ENCODE results near the gene EAF1.
"Not testable (repeated sequence)": the region's sequence is repeated elsewhere in the genome, so short reads cannot be mapped to it uniquely, and the experiment has no call there.

Gene EAF1

GRCh38 chr3:15405448-15406050 is 21.8 kb upstream of the EAF1 start:
- peak; percentile 80 for DNase-seq (ENCODE audit: low spot score)

- no peak for DNase-seq (ENCODE audit: low spot score)
Observed at GRCh38 chr3:15409239-15409638, 18.2 kb upstream of the EAF1 start.

GRCh38 chr3:15409774-15410173 is 17.6 kb upstream of the EAF1 start:
- no peak for DNase-seq (ENCODE audit: low spot score)

GRCh38 chr3:15410966-15411365 is 16.4 kb upstream of the EAF1 start:
- not testable (repeated sequence) for DNase-seq (ENCODE audit: low spot score)

GRCh38 chr3:15420871-15421270 is 6.5 kb upstream of the EAF1 start:
- DNase-seq (ENCODE audit: low spot score), result no peak

GRCh38 chr3:15426579-15427118 is 749 bp upstream of the EAF1 start:
- DNase-seq (ENCODE audit: low spot score), result no peak

- no peak for DNase-seq (ENCODE audit: low spot score)
Observed at GRCh38 chr3:15427981-15428380, 583 bp downstream of the EAF1 start.

GRCh38 chr3:15428539-15428938 is 1.1 kb downstream of the EAF1 start:
- DNase-seq (ENCODE audit: low spot score), result no peak

GRCh38 chr3:15429080-15429479 is 1.7 kb downstream of the EAF1 start:
- DNase-seq (ENCODE audit: low spot score), result no peak

GRCh38 chr3:15430624-15431023 is 3.2 kb downstream of the EAF1 start:
- no peak for DNase-seq (ENCODE audit: low spot score)

- DNase-seq (ENCODE audit: low spot score), result no peak
Observed at GRCh38 chr3:15431256-15431837, 3.9 kb downstream of the EAF1 start.

GRCh38 chr3:15433531-15433930 is 6.1 kb downstream of the EAF1 start:
- no peak for DNase-seq (ENCODE audit: low spot score)

GRCh38 chr3:15434756-15435155 is 7.4 kb downstream of the EAF1 start:
- no peak for DNase-seq (ENCODE audit: low spot score)

- DNase-seq (ENCODE audit: low spot score), result no peak
Observed at GRCh38 chr3:15436246-15436645, 8.8 kb downstream of the EAF1 start.

- no peak for DNase-seq (ENCODE audit: low spot score)
Observed at GRCh38 chr3:15438983-15439382, 11.6 kb downstream of the EAF1 start.

- DNase-seq (ENCODE audit: low spot score), result no peak
Observed at GRCh38 chr3:15439476-15439875, 12.1 kb downstream of the EAF1 start.

- no peak for DNase-seq (ENCODE audit: low spot score)
Observed at GRCh38 chr3:15440891-15441290, 13.5 kb downstream of the EAF1 start.

GRCh38 chr3:15443826-15444524 is 16.6 kb downstream of the EAF1 start:
- no peak for DNase-seq (ENCODE audit: low spot score)

GRCh38 chr3:15449489-15450224 is 22.3 kb downstream of the EAF1 start:
- no peak for DNase-seq (ENCODE audit: low spot score)

- no peak for DNase-seq (ENCODE audit: low spot score)
Observed at GRCh38 chr3:15450438-15451215, 23.2 kb downstream of the EAF1 start.

- DNase-seq (ENCODE audit: low spot score), result no peak
Observed at GRCh38 chr3:15451216-15452113, 24.1 kb downstream of the EAF1 start.

All from cerebellar cortex (tissue), 1 donor.